ENCODE results near the gene CLK3.
"Not testable (repeated sequence)": the region's sequence is repeated elsewhere in the genome, so short reads cannot be mapped to it uniquely, and the experiment has no call there.

CLK3 gene

GRCh38 chr15:74615508-74616365 is at the start of gene CLK3:
Gene CLK3, plus strand, starts transcription at chr15:74615836. Its CDS starts 3,361 bp downstream, at chr15:74619197.
- peak; percentile 93 to 99 for DNase-seq

GRCh38 chr15:74568594-74568993 is 47.0 kb upstream of the CLK3 start:
- DNase-seq, result no peak

DNA sequence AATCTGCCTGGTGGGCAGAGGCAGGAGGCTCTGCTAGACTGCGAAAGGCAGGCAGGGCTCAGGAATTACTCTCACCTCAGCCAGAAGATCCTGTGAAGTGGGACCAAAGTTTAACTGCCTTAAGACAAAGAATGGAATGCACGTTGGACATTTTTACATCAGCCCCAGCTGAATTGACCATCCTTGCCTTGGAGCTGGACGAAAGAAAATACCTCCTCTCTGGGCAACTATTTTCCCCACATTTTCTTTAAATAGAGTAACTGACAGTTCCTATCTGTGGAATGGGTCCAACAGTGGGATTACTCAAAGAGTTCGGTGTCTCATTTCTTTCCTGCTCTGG is 45.9 kb upstream of the CLK3 start:
- DNase-seq, result no peak

DNA sequence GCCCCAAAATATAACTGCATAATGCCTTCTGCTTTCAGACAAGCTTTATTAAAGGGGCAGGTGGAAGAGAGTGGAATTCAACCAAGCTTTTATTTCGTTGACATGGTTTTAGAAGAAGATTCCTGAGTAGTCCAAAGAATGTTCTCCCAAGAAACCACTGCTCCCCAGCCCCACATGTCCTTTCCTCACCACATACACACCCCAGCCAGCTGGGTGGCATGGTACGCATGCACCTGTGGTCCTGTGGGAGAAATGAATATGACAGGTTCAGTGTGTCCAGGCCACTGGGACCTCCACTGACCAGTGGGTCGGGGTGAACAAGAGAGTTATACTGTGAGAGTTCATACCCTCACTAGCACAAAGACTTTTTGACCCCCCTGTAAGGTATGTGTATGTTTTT is 44.4 kb upstream of the CLK3 start:
- DNase-seq, result no peak

- no peak for DNase-seq
Observed at GRCh38 chr15:74573987-74574386, 41.6 kb upstream of the CLK3 start.

DNA sequence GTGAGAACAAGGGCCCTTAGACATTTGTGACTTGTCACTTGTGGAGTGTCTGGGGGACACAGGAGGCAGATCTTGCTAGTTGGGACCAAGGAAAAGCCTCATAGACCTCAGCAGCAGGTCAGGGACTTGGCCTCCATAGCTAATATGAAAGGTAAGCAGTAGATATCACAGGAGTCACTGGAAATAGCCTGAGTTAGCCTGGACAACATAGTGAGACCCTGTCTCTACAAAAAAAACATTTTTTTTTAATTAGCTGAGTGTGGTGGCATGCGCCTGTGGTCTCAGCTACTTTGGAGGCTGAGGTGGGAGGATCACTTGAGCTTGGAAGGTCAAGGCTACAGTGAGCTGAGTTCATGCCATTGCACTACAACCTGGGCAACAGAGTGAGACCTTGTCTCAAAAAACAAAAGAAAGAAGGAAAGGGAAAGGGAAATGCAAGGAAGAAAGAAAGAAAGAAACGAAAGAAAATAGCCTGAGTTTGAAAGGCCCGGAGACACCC is 37.1 kb upstream of the CLK3 start:
- DNase-seq, result no peak

GRCh38 chr15:74579001-74579400 is 36.6 kb upstream of the CLK3 start:
- no peak for DNase-seq

DNA sequence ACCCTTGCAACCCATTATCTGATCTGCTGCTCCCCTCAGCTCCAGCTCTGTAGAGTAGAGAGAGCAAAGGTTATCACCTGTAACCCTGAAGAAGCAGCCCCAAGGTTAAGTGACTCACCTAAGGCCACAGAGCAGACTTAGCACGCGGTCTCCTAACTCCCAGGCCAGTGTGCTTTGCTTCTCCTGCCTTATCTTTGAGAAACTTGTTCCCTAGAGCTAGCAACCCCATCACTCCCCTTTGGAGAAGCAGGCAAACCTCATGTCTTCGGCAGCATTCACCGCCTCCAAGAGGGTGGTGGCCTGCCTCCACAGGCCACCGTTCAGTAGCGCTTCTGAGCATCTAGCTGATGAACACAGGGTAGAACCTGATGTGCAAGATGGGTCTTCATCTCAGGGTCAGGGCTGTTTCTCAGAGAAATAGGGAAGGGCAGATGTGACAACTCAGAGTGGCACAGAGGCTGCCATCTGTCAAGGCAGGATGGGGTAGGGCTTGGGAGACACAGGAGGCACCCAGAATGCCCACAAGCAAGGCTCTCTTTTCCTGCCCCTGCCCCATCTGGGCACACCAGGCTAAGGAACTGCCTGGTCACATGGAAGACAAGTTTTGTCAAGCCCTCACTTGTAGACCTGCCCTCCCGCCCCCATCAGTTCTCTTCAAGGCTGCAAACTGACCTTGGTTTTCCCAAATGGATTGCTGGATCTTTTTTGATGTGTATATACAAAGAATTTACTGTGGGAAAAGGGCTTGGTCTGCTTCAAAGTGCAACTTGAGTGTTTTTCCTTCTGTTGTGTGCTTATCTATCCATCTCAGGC is 34.9 kb upstream of the CLK3 start:
- DNase-seq, result no peak

DNA sequence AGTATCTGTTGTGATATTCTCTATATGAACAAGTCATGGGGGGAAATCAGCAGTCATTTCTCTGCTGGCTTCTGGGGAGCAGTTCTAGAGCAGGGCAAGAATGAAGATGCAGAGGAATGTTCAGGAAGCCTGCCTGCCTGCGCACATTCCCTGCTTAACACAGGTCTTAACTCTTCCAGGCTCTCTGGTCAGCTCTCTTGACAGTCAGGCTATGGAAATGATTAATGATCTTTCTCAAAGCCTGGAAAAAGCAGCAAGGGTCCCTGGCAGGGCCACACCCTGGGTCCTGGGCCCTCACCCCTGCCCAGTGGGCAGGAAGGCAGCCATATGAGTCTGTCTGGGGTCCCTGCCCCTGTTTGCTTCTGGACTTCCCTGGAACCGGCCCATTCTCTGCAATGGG is 31.4 kb upstream of the CLK3 start:
- no peak for DNase-seq

DNA sequence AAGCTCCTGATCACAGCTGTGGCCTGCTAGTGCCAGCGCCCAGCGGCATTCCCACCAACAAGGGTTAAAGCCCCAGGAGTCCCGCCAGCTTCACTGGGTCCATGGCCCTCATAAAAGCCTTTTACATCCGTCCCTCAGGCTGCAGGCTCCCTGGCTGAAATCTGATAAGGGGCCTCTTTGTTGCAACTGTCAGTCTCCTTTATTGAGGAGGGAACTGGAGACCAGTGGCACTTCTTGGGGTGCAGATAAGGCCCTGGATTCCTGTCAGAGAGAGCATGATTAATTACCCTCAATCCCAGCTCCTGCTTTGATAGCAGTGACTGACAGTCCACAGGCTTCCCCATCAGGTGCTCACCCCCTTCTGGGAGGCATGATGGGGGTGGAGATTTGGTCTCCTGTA is 30.9 kb upstream of the CLK3 start:
- DNase-seq, result no peak

DNA sequence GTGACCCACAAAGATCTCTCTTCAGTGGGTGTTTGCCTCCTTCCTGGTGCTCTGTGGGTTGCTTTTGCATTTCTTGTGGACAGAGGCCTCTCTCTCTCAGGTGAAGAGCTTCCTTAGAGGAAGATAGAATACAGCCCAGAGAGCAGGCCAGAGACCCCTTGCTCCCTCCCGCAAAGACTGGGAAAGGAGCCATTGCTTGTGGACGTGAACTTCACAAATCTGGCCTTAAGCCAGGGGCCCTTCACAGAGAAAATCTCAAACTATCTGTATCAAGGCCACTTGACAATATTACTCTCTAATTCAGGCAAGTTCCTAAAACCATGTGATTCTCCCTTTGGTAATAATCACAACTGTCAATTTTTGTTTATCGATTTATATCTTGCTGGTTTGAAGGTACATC is 30.4 kb upstream of the CLK3 start:
- DNase-seq, result no peak

- no peak for DNase-seq
Observed at GRCh38 chr15:74585857-74586256, 29.8 kb upstream of the CLK3 start.

DNA sequence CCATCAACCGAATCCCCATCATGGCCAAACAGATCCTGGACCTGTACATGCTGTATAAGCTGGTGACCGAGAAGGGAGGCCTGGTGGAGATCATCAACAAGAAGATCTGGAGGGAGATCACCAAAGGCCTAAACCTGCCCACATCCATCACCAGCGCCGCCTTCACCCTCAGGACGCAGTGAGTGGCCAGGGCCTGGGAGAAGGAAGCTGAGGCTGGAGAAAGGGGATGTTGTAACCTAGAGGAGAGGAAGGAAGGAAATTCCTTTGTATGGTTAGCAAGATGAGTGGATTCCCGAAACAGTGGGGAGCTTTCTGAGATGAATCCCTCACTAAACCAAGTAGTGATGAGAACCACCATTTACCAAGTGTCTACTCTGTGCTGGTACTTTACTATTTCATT is 25.8 kb upstream of the CLK3 start:
- no peak for DNase-seq

GRCh38 chr15:74592222-74592621 is 23.4 kb upstream of the CLK3 start:
- DNase-seq, result no peak

GRCh38 chr15:74593122-74593521 is 22.5 kb upstream of the CLK3 start:
- no peak for DNase-seq

- DNase-seq, result no peak
Observed at GRCh38 chr15:74594455-74594854, 21.2 kb upstream of the CLK3 start.

- no peak for DNase-seq
Observed at GRCh38 chr15:74595271-74595670, 20.4 kb upstream of the CLK3 start.

DNA sequence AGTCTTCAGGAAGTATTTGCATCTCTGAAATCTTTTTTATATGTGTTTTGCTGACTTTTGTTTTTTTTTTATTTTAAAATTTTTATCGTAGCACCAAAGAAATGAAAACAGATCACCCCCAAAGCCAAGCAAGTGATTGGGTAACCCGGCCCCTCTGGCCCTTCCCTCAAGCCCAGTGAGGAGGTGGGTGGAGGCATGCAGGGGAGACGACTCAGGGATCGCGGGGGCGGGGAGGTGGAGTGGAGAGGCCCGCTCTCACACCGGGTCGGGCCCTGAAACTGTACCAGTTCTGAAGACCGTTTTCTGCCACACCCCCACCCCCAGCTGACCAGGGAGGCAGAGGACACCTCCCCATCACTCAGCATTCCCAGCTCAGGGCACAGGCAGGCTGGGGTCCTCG is 18.9 kb upstream of the CLK3 start:
- DNase-seq, result not testable (repeated sequence)

- not testable (repeated sequence) for DNase-seq
Observed at GRCh38 chr15:74597146-74597705, 18.4 kb upstream of the CLK3 start.

- peak; percentile 84 to 87 for DNase-seq
Observed at GRCh38 chr15:74598126-74598842, 17.4 kb upstream of the CLK3 start.

DNA sequence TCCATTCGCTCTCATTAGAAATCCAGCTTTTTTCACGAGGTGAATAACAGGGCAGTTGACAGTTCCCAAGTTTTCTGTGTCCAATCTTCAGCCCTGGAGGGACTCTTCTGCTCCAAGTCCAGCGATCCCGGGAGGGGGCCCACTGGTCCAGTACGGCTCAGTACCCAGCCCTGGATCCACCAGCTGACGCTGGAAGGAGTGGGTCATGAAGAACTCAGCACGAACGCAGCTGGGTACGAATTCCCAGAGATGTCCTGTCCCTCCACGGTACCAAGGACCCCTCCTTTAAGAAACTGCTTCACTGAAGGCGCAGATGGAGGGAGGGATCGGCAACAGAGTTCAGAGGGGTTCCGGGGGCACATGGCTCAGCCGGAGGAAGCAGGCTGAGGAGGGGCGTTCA is 16.5 kb upstream of the CLK3 start:
- no peak for DNase-seq

DNA sequence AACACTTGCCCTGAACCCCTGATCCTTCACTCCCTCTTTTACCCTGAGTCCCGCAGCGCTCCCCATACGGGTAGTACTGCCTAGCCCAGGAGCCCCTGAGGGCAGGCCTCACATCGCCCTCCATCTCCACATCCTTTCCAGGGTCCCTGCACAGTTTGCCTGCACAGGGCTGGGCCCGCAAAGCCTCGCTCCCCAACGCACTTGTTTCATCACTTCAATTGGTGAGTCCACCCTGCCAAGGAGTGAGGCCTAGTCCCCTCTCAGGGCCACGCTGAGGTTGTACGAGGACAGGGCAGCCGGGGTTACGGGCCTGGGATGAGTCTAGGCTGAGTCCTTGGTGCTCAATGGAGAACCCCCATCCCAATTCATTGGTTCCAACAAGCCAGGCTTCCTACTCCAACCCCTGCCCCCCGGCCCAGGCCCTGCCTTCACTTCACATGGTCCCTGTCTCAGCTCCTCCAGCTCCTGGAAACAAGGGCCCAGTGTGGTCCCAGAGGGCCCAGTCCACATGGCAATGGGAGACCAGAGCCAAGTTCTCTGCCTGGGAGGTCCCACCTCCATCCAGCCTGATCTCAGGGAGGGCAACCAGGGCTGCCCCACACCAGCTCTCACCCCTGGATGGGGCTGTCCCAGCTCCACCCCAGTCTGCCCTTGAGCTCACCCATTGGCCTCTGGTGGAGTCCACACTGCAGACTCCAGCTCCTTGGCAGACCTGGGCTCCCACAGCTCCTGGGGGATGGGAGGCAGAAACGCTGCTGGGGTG is 12.4 kb upstream of the CLK3 start:
- DNase-seq, result no peak

All from stimulated activated CD4-positive, alpha-beta T cell treated with anti-CD3 and anti-CD28 coated beads, Interleukin-2, amount 100 ng/mL, for 48 hours (primary cell).